ENCODE measurements around the gene ADCY9. TPM values are rescaled to one million over a fixed set of nuclear protein-coding genes. Genes with fewer than 3 reads are reported as not detected.

The ADCY9 gene
- polyA plus RNA-seq, 1 donor (not counting 4 experiments of a cell fraction or from before 2014, with no cell fraction given) = 3.0 TPM

DNA sequence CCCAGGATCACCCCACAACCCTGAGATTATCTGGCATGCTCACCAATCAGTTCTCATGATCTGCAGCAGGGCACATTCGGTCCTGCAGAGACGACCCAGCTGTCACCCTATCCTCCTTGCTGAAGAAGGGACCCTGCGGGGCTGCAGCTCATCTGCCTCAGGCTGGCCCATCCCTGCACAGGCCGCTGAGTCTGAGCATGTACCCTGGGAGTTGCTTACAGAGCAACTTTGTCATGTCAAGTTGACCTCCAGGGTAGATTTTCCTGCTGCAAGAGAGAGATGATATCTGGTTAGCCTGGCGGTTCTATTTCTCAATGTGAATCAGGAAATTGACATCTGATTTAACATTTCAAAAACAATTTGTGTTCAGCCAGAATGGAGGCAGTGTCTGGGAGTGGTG is 36.0 kb upstream of the ADCY9 start:
- H3K9me3 ChIP-seq (ENCODE audit: control insufficient read depth, low read depth, low read length) = no peaks in the 10 kb centered on the region
- H3K27me3 ChIP-seq (ENCODE audit: control insufficient read depth, extremely low read depth, insufficient read depth, low read length) = no peaks in the 10 kb centered on the region
- TF ChIP-seq, protein P1, sequence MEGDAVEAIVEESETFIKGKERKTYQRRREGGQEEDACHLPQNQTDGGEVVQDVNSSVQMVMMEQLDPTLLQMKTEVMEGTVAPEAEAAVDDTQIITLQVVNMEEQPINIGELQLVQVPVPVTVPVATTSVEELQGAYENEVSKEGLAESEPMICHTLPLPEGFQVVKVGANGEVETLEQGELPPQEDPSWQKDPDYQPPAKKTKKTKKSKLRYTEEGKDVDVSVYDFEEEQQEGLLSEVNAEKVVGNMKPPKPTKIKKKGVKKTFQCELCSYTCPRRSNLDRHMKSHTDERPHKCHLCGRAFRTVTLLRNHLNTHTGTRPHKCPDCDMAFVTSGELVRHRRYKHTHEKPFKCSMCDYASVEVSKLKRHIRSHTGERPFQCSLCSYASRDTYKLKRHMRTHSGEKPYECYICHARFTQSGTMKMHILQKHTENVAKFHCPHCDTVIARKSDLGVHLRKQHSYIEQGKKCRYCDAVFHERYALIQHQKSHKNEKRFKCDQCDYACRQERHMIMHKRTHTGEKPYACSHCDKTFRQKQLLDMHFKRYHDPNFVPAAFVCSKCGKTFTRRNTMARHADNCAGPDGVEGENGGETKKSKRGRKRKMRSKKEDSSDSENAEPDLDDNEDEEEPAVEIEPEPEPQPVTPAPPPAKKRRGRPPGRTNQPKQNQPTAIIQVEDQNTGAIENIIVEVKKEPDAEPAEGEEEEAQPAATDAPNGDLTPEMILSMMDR (optimal IDR thresholded peaks at IDR 0.05 in 1 of 3, IDR thresholded peaks at IDR 0.05 in 1 of 3, conservative IDR thresholded peaks at IDR 0.05 in 1 of 3; ENCODE audit: extremely low read depth in 1 of 3, insufficient read depth in 2 of 3, low read length in 3 of 3) = no peak
- TF ChIP-seq EZH2 (IDR thresholded peaks at IDR 0.05; ENCODE audit: low read length) = no peak
- no peak for FAIRE-seq
- H3K4me1 ChIP-seq (ENCODE audit: control insufficient read depth, extremely low read depth, insufficient read depth, low read length) = no peaks in the 10 kb centered on the region
- no peak overlapping the region for H3K27ac ChIP-seq (ENCODE audit: control insufficient read depth, insufficient read depth, low read length)
- H3K4me2 ChIP-seq (ENCODE audit: control insufficient read depth, extremely low read depth, insufficient read depth, low read depth, low read length) = no peak overlapping the region
- DNase-seq (ENCODE audit: low read depth, low spot score) = no peak
- H3K9ac ChIP-seq (ENCODE audit: control insufficient read depth, extremely low read depth, insufficient read depth, low read length) = no peak overlapping the region
- no peaks in the 10 kb centered on the region for H3K79me2 ChIP-seq (ENCODE audit: control insufficient read depth, insufficient read depth, low read length)
- no peaks in the 10 kb centered on the region for H3K36me3 ChIP-seq (ENCODE audit: control insufficient read depth in 2 of 2, extremely low read depth in 1 of 2, insufficient read depth in 2 of 2, low read length in 2 of 2)
- no peaks in the 10 kb centered on the region for H4K20me1 ChIP-seq (ENCODE audit: control insufficient read depth, extremely low read depth, insufficient read depth, low read length)
- no peak overlapping the region for H3K4me3 ChIP-seq (ENCODE audit: control insufficient read depth in 2 of 3, extremely low read depth in 1 of 3, insufficient read depth in 2 of 3, low read depth in 1 of 3, low read length in 3 of 3)
- no peaks in the 10 kb centered on the region for H3K9me1 ChIP-seq (ENCODE audit: control insufficient read depth, extremely low read depth, insufficient read depth, low read length)
- dilution Hi-C loops (cut with MboI; ENCODE audit: extremely low pct_ligation_motif_present, low sequenced_read_pairs) = no loop called here
- H2AFZ ChIP-seq (ENCODE audit: control insufficient read depth, low read length) = no peak overlapping the region

DNA sequence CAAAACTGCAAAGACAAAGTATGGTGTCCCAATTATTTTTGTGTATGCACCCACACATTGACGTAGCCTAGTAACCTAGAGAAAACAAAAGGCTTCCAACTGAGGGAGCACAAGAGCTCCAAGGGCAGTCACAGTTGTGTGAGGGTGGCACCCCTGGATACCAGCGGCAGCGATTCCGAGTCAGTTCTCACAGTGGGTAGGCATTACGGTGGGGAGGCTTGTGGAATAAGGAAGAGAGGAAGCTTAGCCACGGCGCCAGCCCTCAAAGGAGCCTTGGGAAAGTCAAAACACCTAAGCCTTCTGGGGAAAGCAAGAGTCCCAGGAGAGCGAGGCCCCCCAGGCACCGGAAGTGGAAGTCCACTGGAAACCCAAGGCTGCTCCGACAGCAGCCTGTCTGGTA is 31.0 kb upstream of the ADCY9 start:
- no peaks in the 10 kb centered on the region for H3K4me1 ChIP-seq (ENCODE audit: control insufficient read depth, extremely low read depth, insufficient read depth, low read length)
- no peaks in the 10 kb centered on the region for H4K20me1 ChIP-seq (ENCODE audit: control insufficient read depth, extremely low read depth, insufficient read depth, low read length)
- H3K9ac ChIP-seq (ENCODE audit: control insufficient read depth, extremely low read depth, insufficient read depth, low read length) = no peak overlapping the region
- H3K4me2 ChIP-seq (ENCODE audit: control insufficient read depth, extremely low read depth, insufficient read depth, low read depth, low read length) = no peak overlapping the region
- H2AFZ ChIP-seq (ENCODE audit: control insufficient read depth, low read length) = no peak overlapping the region
- no peak overlapping the region for H3K27ac ChIP-seq (ENCODE audit: control insufficient read depth, insufficient read depth, low read length)
- H3K36me3 ChIP-seq (ENCODE audit: control insufficient read depth in 2 of 2, extremely low read depth in 1 of 2, insufficient read depth in 2 of 2, low read length in 2 of 2) = no peaks in the 10 kb centered on the region
- DNase-seq (ENCODE audit: low read depth, low spot score) (no peak), FAIRE-seq (no peak)
- no peaks in the 10 kb centered on the region for H3K9me1 ChIP-seq (ENCODE audit: control insufficient read depth, extremely low read depth, insufficient read depth, low read length)
- H3K27me3 ChIP-seq (ENCODE audit: control insufficient read depth, extremely low read depth, insufficient read depth, low read length) = no peaks in the 10 kb centered on the region
- H3K79me2 ChIP-seq (ENCODE audit: control insufficient read depth, insufficient read depth, low read length) = no peaks in the 10 kb centered on the region
- dilution Hi-C loops (cut with MboI; ENCODE audit: extremely low pct_ligation_motif_present, low sequenced_read_pairs) = no loop called here
- no peak for TF ChIP-seq EZH2 (IDR thresholded peaks at IDR 0.05; ENCODE audit: low read length)
- TF ChIP-seq, protein P1 (optimal IDR thresholded peaks at IDR 0.05 in 1 of 3, IDR thresholded peaks at IDR 0.05 in 1 of 3, conservative IDR thresholded peaks at IDR 0.05 in 1 of 3; ENCODE audit: extremely low read depth in 1 of 3, insufficient read depth in 2 of 3, low read length in 3 of 3) = no peak
- H3K9me3 ChIP-seq (ENCODE audit: control insufficient read depth, low read depth, low read length) = no peaks in the 10 kb centered on the region
- no peak overlapping the region for H3K4me3 ChIP-seq (ENCODE audit: control insufficient read depth in 2 of 3, extremely low read depth in 1 of 3, insufficient read depth in 2 of 3, low read depth in 1 of 3, low read length in 3 of 3)
